WTC11 (cell line): ENCODE results near the gene TOR4A.

Source experiments
- ELF4 ChIP-seq: sonication (generic); formaldehyde crosslinking; IDR thresholded peaks from 2 replicates; pipeline ENCODE4 v1.8.1; 2022; ENCODE audit warnings: low read depth, mild to moderate bottlenecking, moderate library complexity, missing genetic modification reagents
- JUN ChIP-seq: sonication (generic); formaldehyde crosslinking; IDR thresholded peaks from 2 replicates; pipeline ENCODE4 v1.8.0; 2023; ENCODE audit warnings: mild to moderate bottlenecking, missing genetic modification reagents
- NR1H2 ChIP-seq: sonication (generic); formaldehyde crosslinking; IDR thresholded peaks from 2 replicates; pipeline ENCODE4 v1.9.0; 2021; ENCODE audit warnings: mild to moderate bottlenecking, moderate library complexity, missing genetic modification reagents
- ZNF263 ChIP-seq: sonication (generic); formaldehyde crosslinking; IDR thresholded peaks from 2 replicates; pipeline ENCODE4 v1.8.1; 2022; ENCODE audit warnings: low read depth, mild to moderate bottlenecking, moderate library complexity, missing genetic modification reagents
- TF ChIP-seq, protein P1 (sequence below): sonication (generic); formaldehyde crosslinking; IDR thresholded peaks from 2 replicates; pipeline ENCODE4 v1.8.1; 2023; ENCODE audit warnings: mild to moderate bottlenecking, missing genetic modification reagents, borderline replicate concordance
- TF ChIP-seq, protein P2 (sequence below): fragments of 200-600 bp; IDR thresholded peaks from 2 replicates; pipeline ENCODE4 v1.8.0; 2022; ENCODE audit warnings: antibody characterized with exemption

GRCh38 chr9:137330689-137331088 lies 53.2 kb downstream of the TOR4A start:
- TF ChIP-seq JUN: no peak
- TF ChIP-seq, protein P1, sequence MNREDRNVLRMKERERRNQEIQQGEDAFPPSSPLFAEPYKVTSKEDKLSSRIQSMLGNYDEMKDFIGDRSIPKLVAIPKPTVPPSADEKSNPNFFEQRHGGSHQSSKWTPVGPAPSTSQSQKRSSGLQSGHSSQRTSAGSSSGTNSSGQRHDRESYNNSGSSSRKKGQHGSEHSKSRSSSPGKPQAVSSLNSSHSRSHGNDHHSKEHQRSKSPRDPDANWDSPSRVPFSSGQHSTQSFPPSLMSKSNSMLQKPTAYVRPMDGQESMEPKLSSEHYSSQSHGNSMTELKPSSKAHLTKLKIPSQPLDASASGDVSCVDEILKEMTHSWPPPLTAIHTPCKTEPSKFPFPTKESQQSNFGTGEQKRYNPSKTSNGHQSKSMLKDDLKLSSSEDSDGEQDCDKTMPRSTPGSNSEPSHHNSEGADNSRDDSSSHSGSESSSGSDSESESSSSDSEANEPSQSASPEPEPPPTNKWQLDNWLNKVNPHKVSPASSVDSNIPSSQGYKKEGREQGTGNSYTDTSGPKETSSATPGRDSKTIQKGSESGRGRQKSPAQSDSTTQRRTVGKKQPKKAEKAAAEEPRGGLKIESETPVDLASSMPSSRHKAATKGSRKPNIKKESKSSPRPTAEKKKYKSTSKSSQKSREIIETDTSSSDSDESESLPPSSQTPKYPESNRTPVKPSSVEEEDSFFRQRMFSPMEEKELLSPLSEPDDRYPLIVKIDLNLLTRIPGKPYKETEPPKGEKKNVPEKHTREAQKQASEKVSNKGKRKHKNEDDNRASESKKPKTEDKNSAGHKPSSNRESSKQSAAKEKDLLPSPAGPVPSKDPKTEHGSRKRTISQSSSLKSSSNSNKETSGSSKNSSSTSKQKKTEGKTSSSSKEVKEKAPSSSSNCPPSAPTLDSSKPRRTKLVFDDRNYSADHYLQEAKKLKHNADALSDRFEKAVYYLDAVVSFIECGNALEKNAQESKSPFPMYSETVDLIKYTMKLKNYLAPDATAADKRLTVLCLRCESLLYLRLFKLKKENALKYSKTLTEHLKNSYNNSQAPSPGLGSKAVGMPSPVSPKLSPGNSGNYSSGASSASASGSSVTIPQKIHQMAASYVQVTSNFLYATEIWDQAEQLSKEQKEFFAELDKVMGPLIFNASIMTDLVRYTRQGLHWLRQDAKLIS (CRISPR knock-in tag): no peak
- no peak for TF ChIP-seq NR1H2 (CRISPR knock-in tag)
- TF ChIP-seq, protein P2, sequence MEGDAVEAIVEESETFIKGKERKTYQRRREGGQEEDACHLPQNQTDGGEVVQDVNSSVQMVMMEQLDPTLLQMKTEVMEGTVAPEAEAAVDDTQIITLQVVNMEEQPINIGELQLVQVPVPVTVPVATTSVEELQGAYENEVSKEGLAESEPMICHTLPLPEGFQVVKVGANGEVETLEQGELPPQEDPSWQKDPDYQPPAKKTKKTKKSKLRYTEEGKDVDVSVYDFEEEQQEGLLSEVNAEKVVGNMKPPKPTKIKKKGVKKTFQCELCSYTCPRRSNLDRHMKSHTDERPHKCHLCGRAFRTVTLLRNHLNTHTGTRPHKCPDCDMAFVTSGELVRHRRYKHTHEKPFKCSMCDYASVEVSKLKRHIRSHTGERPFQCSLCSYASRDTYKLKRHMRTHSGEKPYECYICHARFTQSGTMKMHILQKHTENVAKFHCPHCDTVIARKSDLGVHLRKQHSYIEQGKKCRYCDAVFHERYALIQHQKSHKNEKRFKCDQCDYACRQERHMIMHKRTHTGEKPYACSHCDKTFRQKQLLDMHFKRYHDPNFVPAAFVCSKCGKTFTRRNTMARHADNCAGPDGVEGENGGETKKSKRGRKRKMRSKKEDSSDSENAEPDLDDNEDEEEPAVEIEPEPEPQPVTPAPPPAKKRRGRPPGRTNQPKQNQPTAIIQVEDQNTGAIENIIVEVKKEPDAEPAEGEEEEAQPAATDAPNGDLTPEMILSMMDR: no peak
- TF ChIP-seq ZNF263 (CRISPR knock-in tag): no peak
- TF ChIP-seq ELF4 (CRISPR knock-in tag): no peak
